Lower leg skin (tissue), 4 donors: ENCODE measurements around the gene SORBS2. TPM values are rescaled to one million over a fixed set of nuclear protein-coding genes. Genes with fewer than 3 reads are reported as not detected.

Experiments
- DNase-seq, 2 donors: peaks; one replicate each; pipeline ENCODE4 v3.0.0-alpha.2; 2019; ENCODE audit warnings: low spot score in 2 of 2
- H3K4me3 ChIP-seq: fragments of 200-600 bp; sonication (generic); 2 replicates; pipeline ENCODE4 v1.5.1; 2017; ENCODE audit warnings: mild to moderate bottlenecking, low read depth; ENCODE audit not compliant: poor library complexity, severe bottlenecking
- POLR2A ChIP-seq, 2 donors: fragments of 450-650 bp; IDR thresholded peaks; one replicate each; pipeline ENCODE4 v1.6.1; 2016 to 2017; ENCODE audit warnings: antibody characterized with exemption in 2 of 2, mild to moderate bottlenecking in 1 of 2, moderate library complexity in 1 of 2
- WGBS, 2 donors: methylation state at CpG; one replicate each; pipeline ENCODE4 v1.1.5; 2018; 5-methylcytosine and 5-hydroxymethylcytosine counted together
- intact Hi-C: fragments of 100-400 bp; cut with DNase I; formaldehyde crosslinking; loops from one replicate; pipeline ENCODE4 v1.15.0; 2023; ENCODE audit warnings: low total_unique reads
- total RNA-seq, 4 donors: library from RNA; depleted of rRNA; stranded (reverse); fragments of >200 nt; gene quantifications; one replicate each; pipeline ENCODE4 v1.1.0, GENCODE V29; 2016
- TF ChIP-seq, protein P1 (sequence below), 3 donors: fragments of 450-650 bp; IDR thresholded peaks; one replicate each; pipeline ENCODE4 v1.5.1; 2016; ENCODE audit warnings: antibody characterized with exemption in 3 of 3, mild to moderate bottlenecking in 3 of 3, moderate library complexity in 2 of 3

The SORBS2 gene
- total RNA-seq, 4 donors from 2014 or later, result 10.5 to 34.7 (median 20.6) TPM

DNA sequence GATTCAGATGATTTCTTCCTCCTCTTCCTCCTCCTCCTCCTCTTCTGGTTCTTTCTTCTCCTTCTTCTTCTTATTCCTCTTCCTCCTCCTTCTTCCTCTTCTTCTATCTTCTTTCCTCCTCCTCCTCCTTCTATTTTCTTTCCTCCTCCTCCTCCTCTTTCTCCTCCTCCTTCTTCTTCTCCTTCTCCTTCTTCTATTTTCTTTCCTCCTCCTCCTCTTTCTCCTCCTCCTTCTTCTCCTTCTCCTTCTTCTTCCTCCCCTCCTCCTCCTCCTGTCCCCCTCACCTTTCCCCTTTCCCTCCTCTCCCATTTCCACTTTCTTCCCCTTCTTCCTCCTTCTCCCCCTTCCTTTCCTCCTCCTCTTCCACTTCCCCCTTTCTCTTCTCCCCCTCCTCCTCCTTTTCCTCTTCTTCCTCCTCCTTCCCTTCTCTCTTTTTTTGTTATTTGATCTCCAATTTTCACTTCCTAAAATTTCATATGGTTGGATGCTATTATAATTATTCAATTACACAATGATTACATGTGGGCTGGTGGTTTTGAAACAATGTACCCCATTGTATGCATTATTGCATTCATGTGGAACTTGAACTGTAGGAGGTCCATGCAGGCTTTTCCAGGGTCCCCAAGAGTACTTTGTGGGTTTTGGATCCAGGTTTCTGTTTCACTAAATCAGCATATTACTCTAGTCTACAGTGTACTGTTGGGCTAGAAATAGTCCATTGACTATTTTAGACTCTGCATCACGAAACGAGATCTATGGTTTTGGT, 68.1 kb downstream of the SORBS2 start:
- 72 to 73% methylated on average over 2 of the region's 2 CpGs for WGBS, 2 donors

DNA sequence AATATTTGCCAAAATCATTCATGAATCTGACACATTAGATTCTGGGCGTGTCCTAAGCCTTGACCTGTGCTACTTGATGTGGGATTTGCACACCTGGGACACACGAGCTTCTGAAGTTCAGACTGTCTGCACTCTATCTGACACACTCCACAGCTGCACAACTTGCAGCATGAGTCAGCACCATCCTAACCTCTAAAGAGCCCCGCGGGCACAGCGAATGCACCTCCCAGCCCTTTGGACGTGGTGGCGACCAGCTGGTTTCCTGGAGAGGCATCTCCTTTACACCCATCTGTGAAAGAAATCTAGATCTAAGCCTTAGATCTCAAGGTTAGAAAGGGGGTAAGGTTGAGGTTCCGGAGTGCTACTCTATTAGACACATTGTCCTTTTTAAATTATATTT, 69.2 kb downstream of the SORBS2 start:
- H3K4me3 ChIP-seq, result no peak overlapping the region
- intact Hi-C loops, result no loop called here
- TF ChIP-seq, protein P1, sequence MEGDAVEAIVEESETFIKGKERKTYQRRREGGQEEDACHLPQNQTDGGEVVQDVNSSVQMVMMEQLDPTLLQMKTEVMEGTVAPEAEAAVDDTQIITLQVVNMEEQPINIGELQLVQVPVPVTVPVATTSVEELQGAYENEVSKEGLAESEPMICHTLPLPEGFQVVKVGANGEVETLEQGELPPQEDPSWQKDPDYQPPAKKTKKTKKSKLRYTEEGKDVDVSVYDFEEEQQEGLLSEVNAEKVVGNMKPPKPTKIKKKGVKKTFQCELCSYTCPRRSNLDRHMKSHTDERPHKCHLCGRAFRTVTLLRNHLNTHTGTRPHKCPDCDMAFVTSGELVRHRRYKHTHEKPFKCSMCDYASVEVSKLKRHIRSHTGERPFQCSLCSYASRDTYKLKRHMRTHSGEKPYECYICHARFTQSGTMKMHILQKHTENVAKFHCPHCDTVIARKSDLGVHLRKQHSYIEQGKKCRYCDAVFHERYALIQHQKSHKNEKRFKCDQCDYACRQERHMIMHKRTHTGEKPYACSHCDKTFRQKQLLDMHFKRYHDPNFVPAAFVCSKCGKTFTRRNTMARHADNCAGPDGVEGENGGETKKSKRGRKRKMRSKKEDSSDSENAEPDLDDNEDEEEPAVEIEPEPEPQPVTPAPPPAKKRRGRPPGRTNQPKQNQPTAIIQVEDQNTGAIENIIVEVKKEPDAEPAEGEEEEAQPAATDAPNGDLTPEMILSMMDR (IDR thresholded peaks at IDR 0.05), result no peak
- WGBS, 2 donors, result 63 to 64% methylated on average over 8 of the region's 8 CpGs
- no peak for DNase-seq

More for the DNA sequence above, 68.1 kb downstream of the SORBS2 start:
- intact Hi-C loops, result no loop called here
- DNase-seq, result no peak
- no peak overlapping the region for H3K4me3 ChIP-seq
- TF ChIP-seq, protein P1 (IDR thresholded peaks at IDR 0.05), result no peak
- no peak for TF ChIP-seq POLR2A (IDR thresholded peaks at IDR 0.05)

DNA sequence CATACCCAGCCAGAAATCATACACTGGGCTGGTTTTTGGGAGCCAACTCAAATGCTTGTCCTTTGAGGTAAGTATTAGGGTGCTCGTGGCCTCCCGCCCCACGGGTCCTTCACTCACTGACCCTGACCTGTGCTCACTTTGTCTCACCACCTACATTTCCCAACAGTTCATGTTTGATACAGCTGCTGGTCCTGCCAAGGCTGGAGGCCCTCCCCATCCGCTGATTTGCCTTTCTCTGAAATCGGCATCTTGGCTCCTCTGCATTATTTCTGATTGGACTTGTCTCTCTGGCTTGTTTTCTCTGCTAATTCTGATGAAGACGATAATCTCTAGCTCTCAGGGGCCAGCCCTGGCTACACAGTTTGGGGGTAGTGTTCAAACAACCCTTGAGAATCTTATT, 70.2 kb downstream of the SORBS2 start:
- intact Hi-C loops, result no loop called here
- 82 to 83% methylated on average over 6 of the region's 6 CpGs for WGBS, 2 donors
- no peak overlapping the region for H3K4me3 ChIP-seq
- no peak for DNase-seq
- TF ChIP-seq POLR2A (IDR thresholded peaks at IDR 0.05), result no peak
- TF ChIP-seq, protein P1 (IDR thresholded peaks at IDR 0.05), result no peak

- no peak for DNase-seq
- no peak overlapping the region for H3K4me3 ChIP-seq
- intact Hi-C loops, result no loop called here
- WGBS, 2 donors, result 73 to 75% methylated on average over 4 of the region's 4 CpGs
- TF ChIP-seq, protein P1 (IDR thresholded peaks at IDR 0.05), result no peak
- no peak for TF ChIP-seq POLR2A (IDR thresholded peaks at IDR 0.05)
Measured at GRCh38 chr4:185740471-185740873, 71.5 kb downstream of the SORBS2 start.

GRCh38 chr4:185738820-185739219, 73.2 kb downstream of the SORBS2 start:
- no peak for DNase-seq
- H3K4me3 ChIP-seq, result no peak overlapping the region
- TF ChIP-seq, protein P1 (IDR thresholded peaks at IDR 0.05), result no peak
- TF ChIP-seq POLR2A (IDR thresholded peaks at IDR 0.05), result no peak
- intact Hi-C loops, result no loop called here
